ENCODE data around the gene LRRC56. TPM values are rescaled to one million over a fixed set of nuclear protein-coding genes. Genes with fewer than 3 reads are reported as not detected.

LRRC56 gene, protein sequence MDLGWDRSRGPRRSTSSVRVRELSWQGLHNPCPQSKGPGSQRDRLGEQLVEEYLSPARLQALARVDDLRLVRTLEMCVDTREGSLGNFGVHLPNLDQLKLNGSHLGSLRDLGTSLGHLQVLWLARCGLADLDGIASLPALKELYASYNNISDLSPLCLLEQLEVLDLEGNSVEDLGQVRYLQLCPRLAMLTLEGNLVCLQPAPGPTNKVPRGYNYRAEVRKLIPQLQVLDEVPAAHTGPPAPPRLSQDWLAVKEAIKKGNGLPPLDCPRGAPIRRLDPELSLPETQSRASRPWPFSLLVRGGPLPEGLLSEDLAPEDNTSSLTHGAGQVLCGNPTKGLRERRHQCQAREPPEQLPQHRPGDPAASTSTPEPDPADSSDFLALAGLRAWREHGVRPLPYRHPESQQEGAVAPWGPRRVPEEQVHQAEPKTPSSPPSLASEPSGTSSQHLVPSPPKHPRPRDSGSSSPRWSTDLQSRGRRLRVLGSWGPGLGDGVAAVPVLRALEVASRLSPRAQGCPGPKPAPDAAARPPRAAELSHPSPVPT
- total RNA-seq (2014; rRNA removed; shearing (Covaris generic)): 1.3 TPM in 1 of 2 replicates, not detected in the other
- polyA plus RNA-seq (2016; fragmentation: Nextera tagmentation; extraction: Ambion mirVana): 0.72 and 0.86 TPM in 2 replicates

DNA sequence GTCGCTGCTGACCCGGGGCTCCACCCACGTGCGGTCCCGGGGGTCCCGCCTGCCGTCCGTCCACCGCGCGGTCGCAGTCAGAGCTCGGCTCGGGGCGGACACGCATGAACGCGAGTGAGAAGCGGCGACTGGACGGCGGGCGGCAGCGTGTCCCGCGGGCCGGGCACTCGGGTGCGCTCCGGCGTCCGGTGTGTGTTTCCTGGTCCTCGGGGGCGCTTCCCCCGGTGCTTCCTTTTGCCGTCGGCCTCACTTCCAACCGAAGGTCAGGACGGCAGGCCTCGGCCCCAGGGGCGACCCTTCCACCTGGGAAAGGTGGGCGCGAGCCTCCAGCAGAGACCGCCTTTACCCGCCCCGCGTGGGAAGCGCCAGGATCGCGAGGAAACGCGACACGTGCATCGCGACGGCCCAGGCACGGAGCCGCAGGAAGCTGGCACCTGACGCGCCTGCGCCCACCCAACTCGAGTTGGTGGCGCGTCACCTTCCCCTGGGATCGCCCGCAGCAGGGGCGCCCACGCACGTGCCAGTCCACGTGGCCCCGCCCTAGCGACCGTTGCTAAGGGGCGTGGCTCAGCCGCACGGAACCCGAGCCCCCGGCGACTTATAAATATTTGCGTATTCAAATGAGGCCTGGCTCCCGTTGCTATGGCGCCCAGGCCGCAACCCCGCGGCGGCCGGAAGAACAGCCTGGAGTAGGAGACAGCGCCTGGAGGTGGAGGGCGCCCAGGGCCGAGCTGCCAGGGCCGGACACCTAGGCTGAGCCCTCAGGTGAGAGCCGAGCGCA, at the start of gene LRRC56:
LRRC56 (plus strand) TSS at position 687 of the 781 bp plus-strand sequence. CDS start 3,158 bp downstream, outside the sequence.
- DNase-seq: peak; percentile 86
- Histone ChIP-seq H4K20me1 (ENCODE audit: insufficient read depth) (no peaks in the 10 kb centered on the region), H3K9me2 (ENCODE audit: insufficient read depth) (no peaks in the 10 kb centered on the region), H3K4me3 (peak within 1 kb of the TSS; percentile 76), H3F3A (ENCODE audit: insufficient read depth) (0 out of 2 replicates have a peak, but pooled peaks cover 5% of the 10 kb centered on the region), H3K4me2 (ENCODE audit: unreplicated experiment) (peak within 1 kb of the TSS; percentile 59), H3K36me3 (ENCODE audit: low read depth) (no peaks in the 10 kb centered on the region), H2AFZ (peak within 1 kb of the TSS; percentile 63), H3K27me3 (replicated peaks; ENCODE audit: insufficient read depth) (no peaks in the 10 kb centered on the region), H3K9me3 (ENCODE audit: low read depth) (no peaks in the 10 kb centered on the region), H3K79me2 (ENCODE audit: insufficient read depth) (peaks cover 17% of the 10 kb centered on the region), H3K27ac (peak within 1 kb of the TSS; percentile 39), H3K9ac (peak within 1 kb of the TSS; percentile 71), H3K4me1 (ENCODE audit: insufficient read depth) (no peaks in the 10 kb centered on the region)
- TF ChIP-seq EZH2phosphoT487 (IDR thresholded peaks at IDR 0.05; ENCODE audit: insufficient read depth, low read depth) (no peak), EZH2 (IDR thresholded peaks at IDR 0.05; ENCODE audit: insufficient read depth, poor library complexity, severe bottlenecking) (no peak)
- WGBS, 2 experiments (ENCODE audit: low coverage in 1 of 2, low lambda C conversion rate in 2 of 2, missing lambda C conversion rate in 2 of 2): 4 to 5% methylated on average over 83 to 86 of the region's 93 CpGs
- in situ Hi-C loops (cut with MboI): no loop called here

DNA sequence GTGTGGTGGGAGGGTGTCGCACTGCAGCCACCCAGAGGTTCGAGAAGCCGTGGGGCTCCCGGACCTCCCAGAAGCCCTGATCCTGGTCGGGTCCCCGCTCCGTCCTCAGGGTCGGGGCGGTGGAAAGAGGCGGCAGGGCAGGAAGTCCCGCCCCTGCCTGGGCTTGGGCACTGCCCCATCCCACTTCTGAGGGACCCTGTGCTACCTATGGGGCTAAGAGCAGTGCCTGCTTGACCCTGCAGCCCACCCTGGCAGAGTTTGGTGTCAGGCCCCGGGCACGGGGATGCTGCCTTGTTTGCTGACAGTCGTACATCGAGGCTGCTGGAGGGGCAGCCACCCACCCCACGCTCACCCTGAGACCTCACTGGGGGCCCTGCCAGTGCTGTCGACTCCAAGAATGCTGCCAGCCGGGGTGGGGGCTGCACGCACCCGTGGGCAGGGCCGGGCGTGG, 49.7 kb upstream of the LRRC56 start:
- no peaks in the 10 kb centered on the region for H3K9me2 ChIP-seq (ENCODE audit: insufficient read depth)
- no peak for DNase-seq
- H3K36me3 ChIP-seq (ENCODE audit: low read depth): no peaks in the 10 kb centered on the region
- H3K27me3 ChIP-seq (replicated peaks; ENCODE audit: insufficient read depth): no peaks in the 10 kb centered on the region
- H3K4me3 ChIP-seq: no peak overlapping the region
- H3K9me3 ChIP-seq (ENCODE audit: low read depth): no peaks in the 10 kb centered on the region
- no peaks in the 10 kb centered on the region for H3K4me1 ChIP-seq (ENCODE audit: insufficient read depth)
- in situ Hi-C loops (cut with MboI): no loop called here
- H3K79me2 ChIP-seq (ENCODE audit: insufficient read depth): 0 out of 2 replicates have a peak, but pooled peaks cover 4% of the 10 kb centered on the region
- no peak overlapping the region for H3K27ac ChIP-seq
- H3K9ac ChIP-seq: no peak overlapping the region
- 82 to 83% methylated on average over 22 of the region's 22 CpGs for WGBS, 2 experiments (ENCODE audit: low coverage in 1 of 2, low lambda C conversion rate in 2 of 2, missing lambda C conversion rate in 2 of 2)
- TF ChIP-seq EZH2phosphoT487 (IDR thresholded peaks at IDR 0.05; ENCODE audit: insufficient read depth, low read depth) (no peak), EZH2 (IDR thresholded peaks at IDR 0.05; ENCODE audit: insufficient read depth, poor library complexity, severe bottlenecking) (no peak)
- no peaks in the 10 kb centered on the region for H4K20me1 ChIP-seq (ENCODE audit: insufficient read depth)
- H3K4me2 ChIP-seq (ENCODE audit: unreplicated experiment): no peak overlapping the region
- no peaks in the 10 kb centered on the region for H3F3A ChIP-seq (ENCODE audit: insufficient read depth)
- no peak overlapping the region for H2AFZ ChIP-seq

DNA sequence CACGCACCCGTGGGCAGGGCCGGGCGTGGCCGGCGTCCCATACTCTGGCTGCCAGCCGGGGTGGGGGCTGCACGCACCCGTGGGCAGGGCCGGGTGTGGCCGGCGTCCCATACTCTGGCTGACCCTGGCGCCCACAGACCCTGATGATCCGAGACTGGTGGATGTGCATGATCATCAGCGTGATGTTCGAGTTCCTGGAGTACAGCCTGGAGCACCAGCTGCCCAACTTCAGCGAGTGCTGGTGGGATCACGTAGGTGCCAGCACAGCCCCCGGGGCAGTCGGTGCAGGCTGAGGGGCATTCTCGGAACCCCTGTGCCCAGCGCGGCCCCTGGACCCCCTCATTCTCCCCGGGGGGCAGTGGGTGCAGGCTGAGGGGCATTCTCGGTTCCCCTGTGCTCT, 49.3 kb upstream of the LRRC56 start:
- H3K4me1 ChIP-seq (ENCODE audit: insufficient read depth): no peaks in the 10 kb centered on the region
- H3F3A ChIP-seq (ENCODE audit: insufficient read depth): no peaks in the 10 kb centered on the region
- WGBS, 2 experiments (ENCODE audit: low coverage in 1 of 2, low lambda C conversion rate in 2 of 2, missing lambda C conversion rate in 2 of 2): 94% methylated on average over 13 to 25 of the region's 25 CpGs
- no peak overlapping the region for H3K4me2 ChIP-seq (ENCODE audit: unreplicated experiment)
- in situ Hi-C loops (cut with MboI): no loop called here
- no peaks in the 10 kb centered on the region for H3K9me2 ChIP-seq (ENCODE audit: insufficient read depth)
- TF ChIP-seq EZH2 (IDR thresholded peaks at IDR 0.05; ENCODE audit: insufficient read depth, poor library complexity, severe bottlenecking) (no peak), EZH2phosphoT487 (IDR thresholded peaks at IDR 0.05; ENCODE audit: insufficient read depth, low read depth) (no peak)
- H3K36me3 ChIP-seq (ENCODE audit: low read depth): no peaks in the 10 kb centered on the region
- H3K4me3 ChIP-seq: no peak overlapping the region
- H3K9ac ChIP-seq: no peak overlapping the region
- no peaks in the 10 kb centered on the region for H4K20me1 ChIP-seq (ENCODE audit: insufficient read depth)
- no peak overlapping the region for H3K27ac ChIP-seq
- no peaks in the 10 kb centered on the region for H3K9me3 ChIP-seq (ENCODE audit: low read depth)
- no peak for DNase-seq
- H3K79me2 ChIP-seq (ENCODE audit: insufficient read depth): 0 out of 2 replicates have a peak, but pooled peaks cover 4% of the 10 kb centered on the region
- H2AFZ ChIP-seq: no peak overlapping the region
- H3K27me3 ChIP-seq (replicated peaks; ENCODE audit: insufficient read depth): no peaks in the 10 kb centered on the region

DNA sequence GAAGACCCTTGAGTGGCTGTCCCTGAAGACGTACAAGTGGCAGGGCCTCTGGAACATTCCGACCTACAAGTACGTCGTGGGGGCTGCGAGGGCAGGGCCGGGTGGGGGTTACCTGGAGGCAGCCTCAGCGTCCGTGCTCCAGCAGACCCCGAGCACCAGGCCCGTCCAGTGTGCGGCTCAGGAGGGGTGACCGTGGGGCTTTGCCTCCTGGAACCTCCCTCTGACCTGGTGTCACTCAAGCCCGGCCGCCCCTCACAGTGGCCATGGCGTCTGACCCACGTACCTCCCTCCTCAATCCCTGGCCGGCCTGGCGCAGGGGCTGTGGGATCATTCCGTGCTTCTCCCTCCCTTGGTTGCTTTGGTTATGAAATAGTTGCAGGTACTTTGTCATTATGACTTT, 48.7 kb upstream of the LRRC56 start:
- in situ Hi-C loops (cut with MboI): no loop called here

More for the DNA sequence above, 48.7 kb upstream of the LRRC56 start:
- 90% methylated on average over 10 to 19 of the region's 19 CpGs for WGBS, 2 experiments (ENCODE audit: low coverage in 1 of 2, low lambda C conversion rate in 2 of 2, missing lambda C conversion rate in 2 of 2)
- DNase-seq: no peak
- H3K79me2 ChIP-seq (ENCODE audit: insufficient read depth): 0 out of 2 replicates have a peak, but pooled peaks cover under 1% of the 10 kb centered on the region
- H3K4me3 ChIP-seq: no peak overlapping the region
- H2AFZ ChIP-seq: no peak overlapping the region
- H3K36me3 ChIP-seq (ENCODE audit: low read depth): no peaks in the 10 kb centered on the region
- no peak for TF ChIP-seq EZH2 (IDR thresholded peaks at IDR 0.05; ENCODE audit: insufficient read depth, poor library complexity, severe bottlenecking)
- no peak for TF ChIP-seq EZH2phosphoT487 (IDR thresholded peaks at IDR 0.05; ENCODE audit: insufficient read depth, low read depth)
- H3K9me3 ChIP-seq (ENCODE audit: low read depth): no peaks in the 10 kb centered on the region
- no peak overlapping the region for H3K4me2 ChIP-seq (ENCODE audit: unreplicated experiment)
- no peaks in the 10 kb centered on the region for H3K9me2 ChIP-seq (ENCODE audit: insufficient read depth)
- no peaks in the 10 kb centered on the region for H3K27me3 ChIP-seq (replicated peaks; ENCODE audit: insufficient read depth)
- H4K20me1 ChIP-seq (ENCODE audit: insufficient read depth): no peaks in the 10 kb centered on the region
- no peaks in the 10 kb centered on the region for H3K4me1 ChIP-seq (ENCODE audit: insufficient read depth)
- no peak overlapping the region for H3K27ac ChIP-seq
- no peak overlapping the region for H3K9ac ChIP-seq
- peaks cover 5% of the 10 kb centered on the region; the same call in 1 of the 2 replicates for H3F3A ChIP-seq (ENCODE audit: insufficient read depth)
